NCI-H2081 (cell line): ENCODE results near the gene ADGRL3.
A peak's percentile ranks its signal among the peaks of the same experiment; 100 is the strongest.
"Not testable (repeated sequence)": the region's sequence is repeated elsewhere in the genome, so short reads cannot be mapped to it uniquely, and the experiment has no call there.

ENCODE experiments used
- DNase-seq, 2 experiments: peaks; one replicate each; lab custom pipeline; 2025; lab: John Stamatoyannopoulos, UW

The ADGRL3 gene

GRCh38 chr4:61896634-61897033 lies 696.5 kb downstream of the ADGRL3 start:
- DNase-seq: no peak

DNA sequence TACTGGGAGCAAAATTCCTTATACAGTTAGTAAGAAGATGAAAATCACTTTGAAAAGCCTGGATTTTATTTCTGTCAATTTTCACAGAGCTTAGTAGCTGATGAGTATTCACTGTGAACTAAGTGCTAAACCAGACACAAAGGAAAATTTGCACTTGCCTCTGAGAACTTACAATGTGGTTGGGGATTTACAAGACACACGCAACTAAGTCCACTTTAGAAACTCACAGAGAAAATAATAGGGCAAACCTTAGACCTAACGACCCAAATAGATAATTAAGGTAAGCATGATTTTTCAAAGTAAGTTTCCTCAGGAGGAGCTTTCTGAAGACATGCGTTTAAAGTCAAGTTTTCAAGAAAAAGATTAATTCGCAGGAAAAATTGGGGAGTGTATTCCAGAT lies 708.9 kb downstream of the ADGRL3 start:
- no peak for DNase-seq

DNA sequence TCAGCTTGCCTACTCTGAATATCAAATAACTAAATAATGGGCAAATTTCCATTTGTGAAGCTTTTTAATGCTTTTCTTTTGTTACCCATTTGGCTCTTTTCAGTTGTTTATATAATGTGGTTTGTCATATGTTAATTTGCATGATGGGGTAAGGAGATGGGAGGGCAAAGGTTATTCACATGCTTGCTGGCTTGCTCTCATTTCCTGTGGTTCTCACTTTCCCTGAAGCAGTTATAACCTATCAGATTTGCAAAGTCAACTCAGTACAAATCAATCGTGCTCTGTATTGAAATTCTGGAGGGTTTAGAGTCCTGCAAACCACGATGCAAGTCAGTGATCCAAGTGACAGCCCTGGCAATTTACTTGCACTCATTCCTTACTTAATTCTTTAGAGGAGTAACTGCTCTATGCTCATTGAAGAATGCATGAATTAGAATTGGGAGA lies 711.2 kb downstream of the ADGRL3 start:
- DNase-seq: no peak

- no peak for DNase-seq
Measured at GRCh38 chr4:61913619-61914018, 713.5 kb downstream of the ADGRL3 start.

GRCh38 chr4:61915501-61915900 lies 715.4 kb downstream of the ADGRL3 start:
- no peak for DNase-seq

DNA sequence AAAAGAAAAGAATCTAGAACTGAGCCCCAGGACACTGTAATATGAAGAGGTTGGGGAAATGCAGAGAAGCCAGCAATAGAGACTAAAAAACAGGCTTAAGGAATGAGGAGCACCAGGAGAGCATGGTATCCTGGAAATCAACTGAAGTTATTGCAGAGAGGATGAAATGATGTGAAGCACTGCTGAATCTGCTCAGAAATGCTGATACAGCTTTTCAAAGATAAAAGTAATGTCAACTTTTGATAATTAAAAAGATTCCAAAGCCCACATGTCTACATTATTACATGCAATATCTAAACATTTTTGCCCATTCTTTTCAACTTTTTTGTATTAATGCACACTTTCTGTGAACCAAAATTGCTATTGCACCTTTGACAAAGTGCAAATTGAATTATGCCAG lies 718.4 kb downstream of the ADGRL3 start:
- no peak for DNase-seq

GRCh38 chr4:61918987-61919386 lies 718.9 kb downstream of the ADGRL3 start:
- peak; percentile 34 to 83 for DNase-seq

DNA sequence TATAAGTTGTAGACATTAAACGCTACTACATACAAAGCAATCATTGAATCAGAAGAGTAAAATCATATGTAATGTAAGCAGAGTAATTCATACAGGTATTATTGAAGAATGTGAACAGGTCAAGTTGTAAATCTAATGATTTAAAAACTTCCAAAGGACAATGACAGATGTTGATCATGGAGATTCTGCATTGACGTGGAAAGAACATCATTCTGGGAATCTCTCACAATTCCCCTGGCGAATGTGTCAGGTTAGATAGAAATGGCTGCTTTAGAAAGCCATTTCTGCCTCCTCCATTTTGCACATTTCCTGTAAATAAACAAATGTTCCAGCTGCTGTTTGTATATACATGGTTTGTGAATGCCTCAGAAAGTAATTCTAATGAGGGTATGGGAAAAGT lies 719.4 kb downstream of the ADGRL3 start:
- no peak for DNase-seq

GRCh38 chr4:61921920-61922319 lies 721.8 kb downstream of the ADGRL3 start:
- no peak for DNase-seq

DNA sequence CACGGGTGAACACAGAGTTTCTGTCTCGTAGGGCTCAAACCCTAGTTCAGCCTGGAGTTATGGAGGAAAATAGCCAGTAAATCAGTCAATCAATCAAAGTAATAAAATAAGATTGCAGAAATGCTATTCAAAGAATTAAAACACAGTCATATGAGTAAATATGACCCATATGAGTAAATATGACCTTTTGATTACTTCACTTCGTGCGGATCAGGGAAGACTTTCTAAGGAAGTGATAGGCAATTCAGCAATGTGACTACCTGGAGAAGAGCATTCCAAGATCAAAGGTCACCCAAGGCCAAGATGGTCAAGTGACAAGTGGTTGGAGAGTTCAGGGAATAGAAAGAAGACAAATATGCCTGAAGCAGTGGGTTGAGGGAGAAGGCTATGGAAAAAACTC lies 722.6 kb downstream of the ADGRL3 start:
- no peak for DNase-seq

DNA sequence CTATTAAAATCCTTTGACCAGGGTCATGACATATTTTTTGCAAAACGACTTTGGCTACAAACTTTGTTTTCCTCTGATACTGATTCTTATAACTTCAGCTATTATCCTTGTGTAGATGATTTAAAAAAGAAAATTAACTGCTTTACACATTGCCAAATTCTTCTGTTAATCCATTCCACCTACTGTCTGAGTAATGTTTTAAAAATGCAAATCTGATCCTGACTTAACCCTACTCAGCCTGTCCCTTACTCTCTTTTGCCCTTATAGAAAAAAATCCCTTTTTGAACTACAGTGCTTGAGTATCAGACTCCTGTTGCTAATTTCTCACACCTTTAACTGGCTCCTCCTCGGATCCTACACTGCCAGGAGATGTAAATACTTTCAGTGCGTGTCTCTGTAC lies 723.1 kb downstream of the ADGRL3 start:
- no peak for DNase-seq

- no peak for DNase-seq
Measured at GRCh38 chr4:61924131-61924530, 724.0 kb downstream of the ADGRL3 start.

- peak in 1 of 2 experiments; percentile 20 for DNase-seq
Measured at GRCh38 chr4:61933527-61933926, 733.4 kb downstream of the ADGRL3 start.

- DNase-seq: no peak
Measured at GRCh38 chr4:61934198-61934597, 734.1 kb downstream of the ADGRL3 start.

DNA sequence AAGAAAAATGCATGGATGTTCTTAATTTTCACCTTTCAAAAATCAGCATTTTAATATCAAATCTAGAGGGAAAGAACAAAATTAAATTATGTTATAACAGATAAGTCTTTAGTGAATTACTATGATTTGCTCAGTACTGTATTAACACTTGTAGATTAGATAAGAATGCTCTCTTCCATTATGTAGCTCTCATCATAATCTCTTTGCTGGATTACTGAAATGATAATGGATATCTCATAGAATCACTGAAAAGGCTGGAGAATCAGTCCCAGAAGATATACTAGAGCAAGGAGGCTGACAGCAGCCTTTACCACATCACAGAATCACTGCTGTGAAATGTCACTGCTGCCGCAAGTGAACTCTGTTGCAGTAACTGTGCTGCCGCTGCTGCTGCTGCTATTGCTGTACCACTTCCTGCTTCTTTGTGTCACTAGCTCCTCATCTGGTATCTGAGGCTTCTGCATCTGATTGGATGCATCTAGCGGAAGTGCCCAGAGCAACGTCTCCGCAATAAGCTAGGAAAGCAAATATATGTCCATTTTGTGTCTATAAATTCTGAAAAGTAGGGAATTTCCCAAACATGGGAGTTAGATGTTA lies 738.2 kb downstream of the ADGRL3 start:
- no peak for DNase-seq

DNA sequence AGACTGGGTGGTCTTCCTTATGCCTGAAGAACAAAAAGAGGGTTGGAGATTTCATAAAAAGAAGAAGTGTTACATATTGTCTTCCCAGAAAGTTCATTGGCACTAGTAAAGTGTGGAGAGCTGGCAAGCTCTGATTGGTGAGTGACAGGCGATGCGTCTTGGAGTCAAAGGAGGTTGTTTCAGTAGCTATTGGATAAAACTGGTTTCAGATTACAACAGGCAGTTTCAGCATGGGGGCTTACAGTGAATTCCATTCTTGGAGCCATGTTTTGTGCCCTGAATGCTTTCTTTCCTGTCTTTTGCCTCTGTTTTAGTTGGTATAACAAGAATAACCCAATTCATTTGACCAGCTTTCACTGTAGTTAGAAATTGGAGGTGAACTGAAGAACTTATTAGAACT lies 750.5 kb downstream of the ADGRL3 start:
- DNase-seq: no peak

- DNase-seq: no peak
Measured at GRCh38 chr4:61953386-61953785, 753.3 kb downstream of the ADGRL3 start.

DNA sequence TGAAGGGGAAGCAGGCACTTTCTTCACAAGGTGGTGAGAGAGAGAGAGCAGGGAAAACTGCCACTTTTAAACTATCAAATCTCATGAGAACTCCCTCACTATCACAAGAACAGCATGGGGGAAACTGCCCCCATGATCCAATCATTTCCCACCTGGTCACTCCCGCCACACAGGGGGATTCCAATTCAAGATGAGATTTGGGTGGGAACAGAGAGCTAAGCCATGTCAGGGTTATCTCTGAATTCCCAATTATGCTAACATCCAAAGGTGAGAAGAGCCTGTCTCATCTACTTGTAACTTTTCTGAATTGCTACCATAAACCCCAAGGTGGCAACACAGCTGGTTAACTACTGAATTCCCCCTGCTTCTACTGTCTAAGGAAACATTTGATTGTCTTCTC lies 758.5 kb downstream of the ADGRL3 start:
- no peak for DNase-seq

DNA sequence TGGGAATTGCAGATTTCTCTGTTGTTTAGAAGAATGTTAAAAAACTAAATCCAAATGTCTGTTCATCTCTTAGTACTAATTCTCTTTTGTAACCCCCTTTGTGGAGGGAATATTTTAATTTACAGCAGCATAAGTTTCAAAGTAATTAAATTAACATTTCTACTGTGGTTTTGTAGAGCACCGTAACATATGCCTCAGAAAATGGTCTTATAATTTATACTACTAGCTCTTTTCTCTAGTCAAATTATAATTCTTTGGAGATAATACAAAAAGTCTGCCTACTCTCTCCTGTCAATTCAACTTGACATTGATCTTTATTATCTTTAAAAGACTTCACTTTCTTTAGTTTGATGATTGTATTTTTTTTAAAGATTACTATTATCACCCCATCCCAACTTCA lies 759.0 kb downstream of the ADGRL3 start:
- no peak for DNase-seq

DNA sequence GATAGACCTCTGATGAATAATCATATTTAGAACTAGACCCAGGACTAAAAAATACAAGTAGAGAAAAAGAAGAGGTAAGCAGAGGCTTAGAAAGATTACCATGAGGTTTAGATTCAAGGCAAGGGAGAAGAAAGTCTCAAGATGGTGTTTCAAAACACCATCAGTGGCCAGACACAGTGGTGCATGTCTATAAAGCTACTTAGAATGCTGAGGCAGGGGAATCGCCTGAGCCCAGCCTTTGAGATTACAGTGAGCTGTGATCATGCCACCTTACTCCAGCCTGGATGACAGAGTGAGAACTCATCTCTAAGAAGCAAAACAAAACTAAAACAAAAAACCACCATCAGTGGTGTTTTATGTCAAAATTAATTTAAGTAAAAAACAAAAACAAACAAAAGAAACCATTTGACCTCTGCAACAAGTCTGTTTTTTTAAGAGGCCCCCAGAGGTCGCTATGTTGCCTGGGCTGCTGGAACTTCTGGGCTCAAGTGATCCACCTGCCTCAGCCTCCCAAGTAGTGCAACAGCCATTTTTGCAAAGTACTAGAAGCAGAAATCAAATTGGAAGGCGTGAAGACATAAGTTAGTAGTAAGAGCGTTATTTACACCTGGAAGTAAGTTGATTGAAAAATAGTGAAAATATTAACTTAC lies 784.3 kb downstream of the ADGRL3 start:
- DNase-seq: no peak

DNA sequence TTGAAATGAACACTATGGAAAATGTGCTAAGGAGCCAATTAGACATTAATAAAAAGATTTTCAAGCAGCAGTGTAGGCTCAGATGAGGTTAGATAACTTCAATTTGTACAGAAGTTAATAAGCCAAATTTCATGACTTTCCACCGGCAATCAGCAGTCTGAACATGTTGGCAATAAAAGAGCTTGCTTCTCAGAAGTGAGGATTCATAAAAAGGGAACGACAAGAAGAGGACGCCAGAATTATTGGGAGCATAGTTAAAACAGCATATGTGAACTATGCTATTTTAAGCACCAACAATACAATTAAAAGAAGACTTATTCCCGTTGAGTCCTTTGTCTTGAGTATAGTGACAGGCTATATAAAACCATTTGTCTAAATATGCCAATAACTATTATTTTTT lies 785.3 kb downstream of the ADGRL3 start:
- no peak for DNase-seq

- not testable (repeated sequence) for DNase-seq
Measured at GRCh38 chr4:61986929-61987328, 786.8 kb downstream of the ADGRL3 start.

- peak in 1 of 2 experiments; percentile 63 for DNase-seq
Measured at GRCh38 chr4:61992351-61992750, 792.2 kb downstream of the ADGRL3 start.

- DNase-seq: no peak
Measured at GRCh38 chr4:61994036-61994435, 793.9 kb downstream of the ADGRL3 start.
